GM12874 (cell line): ENCODE data around the gene MROH8.

Experiments used
- CTCF ChIP-seq: IDR thresholded peaks from 2 replicates; pipeline ENCODE4 v1.5.1; 2011; ENCODE audit warnings: low read depth, mild to moderate bottlenecking, control low read depth, low read length, moderate library complexity; ENCODE audit not compliant: insufficient read depth

Gene MROH8

GRCh38 chr20:37198932-37199660 is 19.7 kb upstream of the MROH8 start:
- no peak for TF ChIP-seq CTCF

GRCh38 chr20:37194621-37195417 is 15.5 kb upstream of the MROH8 start:
- no peak for TF ChIP-seq CTCF

DNA sequence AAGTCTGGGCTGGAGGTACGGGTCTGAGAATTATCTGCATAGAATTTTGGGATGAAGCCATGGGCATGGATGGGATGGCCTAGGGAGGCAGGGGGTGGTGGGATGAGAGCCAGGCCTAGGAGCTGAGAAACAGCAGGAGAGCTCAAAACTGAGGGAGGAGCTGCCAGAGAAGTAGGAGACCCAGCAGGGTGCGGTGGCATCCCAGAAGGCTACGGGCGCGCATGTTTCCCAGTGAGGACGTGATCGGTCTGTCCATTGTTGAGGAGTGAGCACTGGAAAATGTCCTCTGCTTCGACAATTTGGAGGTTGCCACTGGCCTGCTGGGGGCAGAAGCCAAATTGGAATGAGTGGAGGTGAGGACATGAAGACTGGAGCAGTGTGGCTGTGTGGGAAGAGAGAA is 14.5 kb upstream of the MROH8 start:
- TF ChIP-seq CTCF: no peak

GRCh38 chr20:37193226-37193625 is 13.9 kb upstream of the MROH8 start:
- no peak for TF ChIP-seq CTCF

GRCh38 chr20:37192137-37192854 is 12.9 kb upstream of the MROH8 start:
- TF ChIP-seq CTCF: peak; percentile 91

GRCh38 chr20:37190354-37191112 is 11.2 kb upstream of the MROH8 start:
- TF ChIP-seq CTCF: no peak
